Measurements from ENCODE around the gene ARSG.

Gene ARSG

DNA sequence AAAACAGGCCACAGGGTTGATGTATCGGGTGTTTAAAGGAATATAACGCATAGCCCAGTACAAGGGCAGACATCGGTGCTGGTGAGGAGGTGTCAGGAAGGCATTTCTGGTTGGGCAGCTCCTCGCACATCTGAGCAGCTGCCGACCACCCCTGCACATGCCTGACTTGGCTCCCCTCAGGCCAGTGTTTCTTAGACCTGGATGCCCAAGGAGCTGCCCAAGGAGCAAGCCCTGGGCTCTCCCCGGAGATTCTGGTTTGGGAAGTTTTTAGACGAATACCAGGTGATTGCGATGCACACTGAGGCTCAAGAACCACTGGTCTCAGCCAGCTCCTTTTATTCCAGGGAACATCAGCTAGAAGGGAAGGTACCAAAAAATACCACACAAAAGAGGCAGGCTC lies 154.4 kb downstream of the ARSG start:
- no peak for DNase-seq (ENCODE audit: extremely low read depth in 1 of 2, low read depth in 1 of 2)

- no peak for DNase-seq (ENCODE audit: extremely low read depth in 1 of 2, low read depth in 1 of 2)
Measured at GRCh38 chr17:68446626-68447041, 155.3 kb downstream of the ARSG start.

DNA sequence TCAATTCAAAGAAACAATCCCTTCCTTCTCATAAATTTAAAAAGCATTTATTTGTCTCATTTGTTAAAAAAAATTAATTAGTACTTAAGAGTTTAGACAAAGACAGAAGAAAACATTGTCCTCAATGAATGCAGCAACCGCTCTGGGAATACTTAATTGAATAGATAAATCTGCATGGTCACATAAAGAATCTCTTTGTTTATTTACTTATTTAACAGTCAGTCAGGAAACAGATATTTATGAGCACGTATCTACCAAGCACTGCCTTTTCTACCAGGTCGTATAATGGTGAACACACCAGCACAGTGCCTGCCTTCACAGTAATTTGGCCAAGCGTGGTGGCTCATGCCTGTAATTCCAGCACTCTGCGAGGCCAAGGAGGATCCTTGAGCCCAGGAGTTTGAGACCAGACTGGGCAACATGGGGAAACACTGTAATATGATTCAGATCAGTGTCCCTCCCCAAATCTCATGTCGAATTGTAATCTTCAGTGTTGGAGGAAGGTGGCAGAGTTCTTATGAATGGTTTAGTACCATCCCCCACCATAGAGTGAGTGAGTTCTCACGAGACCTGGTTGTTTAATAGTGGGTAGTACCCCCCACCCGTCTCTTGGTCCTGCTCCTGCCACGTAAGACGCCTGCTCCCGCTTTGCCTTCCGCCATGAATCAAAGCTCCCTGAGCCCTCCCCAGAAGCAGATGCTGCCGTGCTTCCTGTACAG lies 157.9 kb downstream of the ARSG start:
- no peak for DNase-seq (ENCODE audit: extremely low read depth in 1 of 2, low read depth in 1 of 2)

- DNase-seq (ENCODE audit: extremely low read depth in 1 of 2, low read depth in 1 of 2) = no peak
Measured at GRCh38 chr17:68450391-68450790, 159.1 kb downstream of the ARSG start.

- no peak for DNase-seq (ENCODE audit: extremely low read depth in 1 of 2, low read depth in 1 of 2)
Measured at GRCh38 chr17:68450801-68451200, 159.5 kb downstream of the ARSG start.

GRCh38 chr17:68451670-68452354 lies 160.5 kb downstream of the ARSG start:
- no peak for DNase-seq (ENCODE audit: extremely low read depth in 1 of 2, low read depth in 1 of 2)

DNA sequence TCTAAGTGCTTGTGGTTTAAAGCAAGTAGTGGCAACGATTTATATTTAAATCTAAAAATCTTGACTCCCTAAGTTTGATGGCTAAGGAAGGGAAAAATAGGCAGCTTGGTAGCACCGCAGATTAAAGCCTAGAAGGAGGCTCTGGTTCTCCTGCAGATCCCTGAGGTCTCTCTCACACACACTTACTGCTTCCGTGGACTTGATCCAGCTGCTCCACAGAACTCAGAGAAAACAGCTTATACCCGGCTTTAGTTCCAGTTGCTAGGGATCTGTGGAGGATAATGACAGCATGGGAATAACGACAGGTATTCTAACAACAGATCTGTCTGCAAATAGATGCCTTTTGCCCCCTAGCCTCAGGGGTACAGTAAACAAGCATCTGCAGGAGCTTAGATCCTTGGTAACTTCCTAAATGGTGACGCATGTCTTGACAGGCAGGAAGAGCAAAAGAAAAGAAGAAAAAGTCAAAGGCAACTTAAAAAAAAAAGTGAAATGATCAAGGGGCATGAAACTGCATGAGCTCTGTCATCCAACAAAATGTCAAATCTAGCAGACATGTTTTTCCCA lies 161.5 kb downstream of the ARSG start:
- DNase-seq (ENCODE audit: extremely low read depth in 1 of 2, low read depth in 1 of 2) = no peak

DNA sequence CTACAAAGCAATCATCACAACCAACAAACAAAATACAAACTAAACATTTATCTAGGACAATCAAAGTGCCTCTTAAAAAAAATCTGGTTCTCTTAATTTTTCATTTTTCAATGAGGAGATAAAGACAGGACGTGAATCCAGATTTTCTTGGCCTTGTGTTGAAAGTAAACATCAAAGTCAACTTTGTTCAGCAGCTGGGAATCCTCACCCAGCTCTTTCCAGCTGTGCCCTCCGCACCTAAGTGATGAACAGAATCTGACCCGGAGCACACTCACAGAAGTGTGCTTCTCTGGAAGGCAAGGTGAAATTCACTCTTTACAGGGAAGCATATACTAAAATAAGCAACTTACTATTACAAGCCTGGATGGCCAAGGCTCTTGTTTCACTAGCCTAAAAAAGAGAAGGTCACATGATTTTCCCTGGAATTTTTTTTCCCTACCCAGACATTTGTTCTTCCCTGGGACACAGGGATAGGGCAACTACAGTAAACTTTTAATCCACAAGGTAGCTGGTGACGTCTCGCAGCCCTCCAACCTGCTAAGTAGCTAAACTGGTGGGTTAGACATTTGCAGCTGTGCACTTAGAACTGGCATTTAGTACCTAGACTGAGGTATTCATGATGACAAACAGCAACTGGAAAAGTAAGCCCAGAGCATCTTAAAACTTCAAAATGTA lies 162.8 kb downstream of the ARSG start:
- DNase-seq (ENCODE audit: extremely low read depth in 1 of 2, low read depth in 1 of 2) = no peak

GRCh38 chr17:68455901-68456338 lies 164.6 kb downstream of the ARSG start:
- DNase-seq (ENCODE audit: extremely low read depth in 1 of 2, low read depth in 1 of 2) = no peak

DNA sequence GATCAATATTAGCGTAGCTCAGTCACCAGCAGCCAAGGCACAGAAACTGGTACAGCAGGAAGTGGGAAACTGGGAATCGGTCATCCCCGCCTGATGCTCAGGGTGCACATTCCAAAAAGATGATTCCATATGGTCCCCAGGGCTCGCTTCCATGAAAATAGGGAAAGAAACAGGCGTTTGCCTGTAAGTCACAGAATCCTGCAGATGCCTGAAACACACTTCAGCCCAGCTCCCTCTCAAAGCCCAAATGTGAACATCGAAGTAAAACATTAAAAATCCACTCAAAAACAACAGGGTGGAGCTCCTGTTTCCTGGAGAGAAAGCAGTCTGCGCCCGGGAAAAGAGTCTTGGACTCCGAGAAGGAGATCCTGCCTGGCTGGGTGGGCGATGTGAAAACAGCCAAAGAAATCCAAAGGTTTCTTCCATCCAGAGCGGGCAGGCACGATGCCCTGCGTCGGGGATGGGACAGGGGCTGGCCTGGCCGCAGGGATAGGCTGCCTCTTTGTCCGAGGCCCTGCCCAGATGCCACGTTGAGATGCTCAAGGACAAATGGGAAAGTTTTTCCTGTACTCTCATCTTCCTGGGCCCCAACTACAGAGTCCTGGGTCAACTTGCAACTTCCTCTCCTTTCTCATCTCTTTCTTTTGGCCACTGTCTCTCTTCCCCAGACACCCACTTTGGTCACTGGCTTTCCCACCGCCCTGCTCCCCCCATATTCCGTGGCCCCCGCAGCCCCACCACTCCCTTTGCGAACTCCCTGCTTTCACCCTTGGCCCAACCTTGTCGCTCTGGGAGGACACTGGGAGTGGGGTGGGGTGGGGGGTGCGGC lies 165.3 kb downstream of the ARSG start:
- no peak for DNase-seq (ENCODE audit: extremely low read depth in 1 of 2, low read depth in 1 of 2)

GRCh38 chr17:68457168-68457538 lies 165.9 kb downstream of the ARSG start, which contains the start of gene WIPI1:
Gene WIPI1, minus strand, starts transcription at chr17:68457496. Its CDS starts 75 bp downstream, at chr17:68457421.
- no peak for DNase-seq (ENCODE audit: extremely low read depth in 1 of 2, low read depth in 1 of 2)

DNA sequence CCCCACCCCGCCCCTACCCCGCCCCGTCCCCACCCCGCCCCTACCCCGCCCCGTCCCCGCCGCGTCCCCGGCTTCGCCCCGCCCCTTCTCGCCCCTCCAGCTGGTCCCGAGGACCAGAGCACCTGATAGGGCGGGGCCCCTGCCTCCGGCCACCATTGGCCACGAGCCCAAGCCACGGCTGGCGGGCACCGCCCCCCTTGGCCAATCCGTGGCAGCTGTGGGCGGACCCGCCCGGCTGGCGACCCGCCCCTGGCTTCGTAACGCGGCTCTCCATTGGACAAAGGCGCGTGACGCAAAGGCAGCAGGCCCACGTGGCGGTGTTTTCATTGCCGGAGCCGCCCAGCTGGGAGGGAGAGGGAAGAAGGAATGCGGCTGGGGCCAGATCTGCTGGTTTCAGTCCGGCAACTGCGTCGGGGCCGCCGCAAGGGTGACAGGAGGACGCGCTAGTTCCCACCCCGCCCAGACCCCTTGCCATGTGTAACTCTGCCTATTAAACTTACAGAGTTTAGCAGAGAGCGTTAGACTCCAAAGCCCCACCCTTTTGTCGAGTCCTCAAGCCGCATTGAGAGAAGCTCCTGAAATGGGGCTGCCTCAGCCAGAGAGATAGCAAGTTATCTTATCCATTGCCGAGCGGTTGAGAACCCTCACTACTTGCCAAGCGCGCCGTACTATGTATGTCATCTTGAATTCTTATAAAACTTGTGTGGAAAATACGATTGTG lies 166.4 kb downstream of the ARSG start:
- DNase-seq (ENCODE audit: extremely low read depth in 1 of 2, low read depth in 1 of 2) = peak; percentile 90 to 97

- no peak for DNase-seq (ENCODE audit: extremely low read depth in 1 of 2, low read depth in 1 of 2)
Measured at GRCh38 chr17:68458260-68459036, 167.2 kb downstream of the ARSG start.

GRCh38 chr17:68459037-68459639 lies 167.8 kb downstream of the ARSG start:
- no peak for DNase-seq (ENCODE audit: extremely low read depth in 1 of 2, low read depth in 1 of 2)

- DNase-seq (ENCODE audit: extremely low read depth in 1 of 2, low read depth in 1 of 2) = no peak
Measured at GRCh38 chr17:68460146-68460545, 168.9 kb downstream of the ARSG start.

- DNase-seq (ENCODE audit: extremely low read depth in 1 of 2, low read depth in 1 of 2) = no peak
Measured at GRCh38 chr17:68460715-68461114, 169.4 kb downstream of the ARSG start.

- no peak for DNase-seq (ENCODE audit: extremely low read depth in 1 of 2, low read depth in 1 of 2)
Measured at GRCh38 chr17:68461122-68461539, 169.8 kb downstream of the ARSG start.

DNA sequence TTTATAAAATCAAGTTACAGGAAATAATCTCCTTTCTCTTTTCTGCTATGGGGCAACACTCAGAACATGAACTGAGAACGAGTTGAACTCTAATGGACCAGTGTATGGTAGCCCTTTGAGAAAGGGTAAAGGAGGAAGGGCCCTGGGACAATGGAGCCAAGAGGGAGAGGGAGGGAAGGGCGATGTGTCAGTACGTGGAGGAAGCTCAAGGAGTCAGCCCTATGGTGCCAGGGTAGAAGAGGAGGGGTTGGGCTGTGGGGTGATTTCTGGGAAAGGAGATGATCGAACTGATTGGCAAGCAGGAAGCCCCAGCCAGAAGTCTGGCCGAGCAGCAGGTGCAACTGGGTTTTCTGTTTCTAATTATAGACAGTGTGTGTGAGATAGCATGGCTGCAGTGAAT lies 170.3 kb downstream of the ARSG start:
- DNase-seq (ENCODE audit: extremely low read depth in 1 of 2, low read depth in 1 of 2) = no peak
